ENCODE data around the gene PHACTR3. TPM values are rescaled to one million over a fixed set of nuclear protein-coding genes. Genes with fewer than 3 reads are reported as not detected.

PHACTR3 gene
- total RNA-seq, 1 experiment from 2014 or later = not detected

DNA sequence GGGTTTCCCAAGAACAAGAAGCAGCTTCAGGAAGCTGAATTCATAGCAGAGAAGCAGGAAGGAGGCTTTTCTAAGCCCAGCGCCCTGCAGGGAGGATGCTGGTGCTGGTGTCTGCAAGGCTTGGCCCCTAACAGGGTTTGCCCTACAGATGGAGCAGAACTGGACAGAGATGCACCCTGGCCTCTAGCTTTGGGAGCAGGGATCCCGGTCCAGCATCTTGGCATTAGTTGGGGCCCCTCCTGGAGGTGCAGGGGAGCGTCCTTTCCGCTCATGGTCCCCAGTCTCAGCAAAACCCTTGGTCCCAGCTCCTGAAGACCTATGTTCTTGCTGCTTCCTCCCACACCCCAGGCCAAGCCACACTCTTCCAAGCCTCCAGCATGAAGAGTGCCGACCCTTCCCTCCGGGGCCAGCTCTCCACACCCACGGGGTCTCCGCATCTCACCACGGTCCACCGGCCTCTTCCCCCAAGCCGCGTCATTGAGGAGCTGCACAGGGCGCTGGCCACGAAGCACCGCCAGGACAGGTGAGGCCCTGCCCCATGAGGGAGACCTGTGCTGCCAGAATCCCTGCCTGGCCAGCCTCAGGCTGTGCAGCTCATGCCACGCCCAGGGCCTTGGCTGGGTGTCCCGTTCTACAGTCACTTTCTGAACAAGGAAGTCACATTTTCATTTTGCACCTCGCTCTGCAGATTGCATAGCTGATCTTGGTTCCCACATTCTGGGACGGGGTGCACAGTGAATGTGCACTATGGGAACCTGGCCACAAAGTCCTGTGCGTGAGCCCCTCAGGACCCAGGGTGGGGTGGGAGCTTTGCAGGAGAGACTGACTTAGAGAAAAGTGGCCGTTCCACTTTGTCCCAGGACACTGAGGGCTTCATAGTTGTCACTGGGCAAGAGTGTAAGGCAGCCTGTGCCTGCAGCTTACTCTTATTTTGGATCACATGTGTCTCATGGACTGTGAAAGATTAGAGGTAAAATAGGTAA is 168.9 kb downstream of the PHACTR3 start:
- H3K27me3 ChIP-seq (ENCODE audit: insufficient read depth, low read length) = no peaks in the 10 kb centered on the region

More for the DNA sequence above, 168.9 kb downstream of the PHACTR3 start:
- H3K27ac ChIP-seq (ENCODE audit: low read depth, low read length) = no peak overlapping the region
- CTCF ChIA-PET = interaction anchor here (0.9 kb wide), 1 partner anchor 77 kb away, joined by 3 read pairs; no protein-coding TSS in a partner anchor
- RAD21 ChIA-PET (ENCODE audit: low non-redundant PET in 1 of 2, low total read pairs in 2 of 2, uncharacterized antibody in 2 of 2, unreplicated experiment in 2 of 2) = no interaction called here
- TF ChIP-seq JUND (IDR thresholded peaks at IDR 0.05) (no peak), FOSL1 (IDR thresholded peaks at IDR 0.05; ENCODE audit: low read depth) (no peak), ZFX (IDR thresholded peaks at IDR 0.05) (no peak), TCF7L2 (IDR thresholded peaks at IDR 0.05; ENCODE audit: borderline replicate concordance, extremely low read depth, insufficient read depth, insufficient read length) (no peak), CEBPB (IDR thresholded peaks at IDR 0.05; ENCODE audit: low read depth) (no peak), YY1 (IDR thresholded peaks at IDR 0.05; ENCODE audit: extremely low read depth, insufficient replicate concordance, low read depth, low read length) (no peak), SP1 (IDR thresholded peaks at IDR 0.05; ENCODE audit: low read depth) (no peak), ZNF274 (IDR thresholded peaks at IDR 0.05; ENCODE audit: low read depth, low read length) (no peak), SRF (IDR thresholded peaks at IDR 0.05; ENCODE audit: low read depth) (no peak), SIN3A (IDR thresholded peaks at IDR 0.05; ENCODE audit: low read depth) (no peak)
- TF ChIP-seq, protein P1, sequence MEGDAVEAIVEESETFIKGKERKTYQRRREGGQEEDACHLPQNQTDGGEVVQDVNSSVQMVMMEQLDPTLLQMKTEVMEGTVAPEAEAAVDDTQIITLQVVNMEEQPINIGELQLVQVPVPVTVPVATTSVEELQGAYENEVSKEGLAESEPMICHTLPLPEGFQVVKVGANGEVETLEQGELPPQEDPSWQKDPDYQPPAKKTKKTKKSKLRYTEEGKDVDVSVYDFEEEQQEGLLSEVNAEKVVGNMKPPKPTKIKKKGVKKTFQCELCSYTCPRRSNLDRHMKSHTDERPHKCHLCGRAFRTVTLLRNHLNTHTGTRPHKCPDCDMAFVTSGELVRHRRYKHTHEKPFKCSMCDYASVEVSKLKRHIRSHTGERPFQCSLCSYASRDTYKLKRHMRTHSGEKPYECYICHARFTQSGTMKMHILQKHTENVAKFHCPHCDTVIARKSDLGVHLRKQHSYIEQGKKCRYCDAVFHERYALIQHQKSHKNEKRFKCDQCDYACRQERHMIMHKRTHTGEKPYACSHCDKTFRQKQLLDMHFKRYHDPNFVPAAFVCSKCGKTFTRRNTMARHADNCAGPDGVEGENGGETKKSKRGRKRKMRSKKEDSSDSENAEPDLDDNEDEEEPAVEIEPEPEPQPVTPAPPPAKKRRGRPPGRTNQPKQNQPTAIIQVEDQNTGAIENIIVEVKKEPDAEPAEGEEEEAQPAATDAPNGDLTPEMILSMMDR (IDR thresholded peaks at IDR 0.05 in 2 of 3, conservative IDR thresholded peaks at IDR 0.05 in 1 of 3; ENCODE audit: borderline replicate concordance in 1 of 3, insufficient read depth in 1 of 3, low read depth in 2 of 3, low read length in 2 of 3) = no peak
- intact Hi-C loops (cut with micrococcal nuclease) = no loop called here
- no peak overlapping the region for H2AFZ ChIP-seq (ENCODE audit: low read depth, low read length, poor library complexity, severe bottlenecking)
- no peaks in the 10 kb centered on the region for H3K79me2 ChIP-seq (ENCODE audit: insufficient read depth, low read length)
- ATAC-seq (no peak), DNase-seq (ENCODE audit: low read depth, low spot score) (no peak)
- no peak overlapping the region for H3K4me3 ChIP-seq (replicated peaks in 1 of 2; ENCODE audit: low read depth in 1 of 2, low read length in 2 of 2)
- POLR2A ChIA-PET = no interaction called here
- no peak overlapping the region for H3K4me2 ChIP-seq (ENCODE audit: low read length)
- H3K9me2 ChIP-seq (ENCODE audit: insufficient read depth) = no peaks in the 10 kb centered on the region
- H3K9me3 ChIP-seq (ENCODE audit: control insufficient read depth in 1 of 2, insufficient read depth in 1 of 2, low read depth in 1 of 2, low read length in 2 of 2) = no peaks in the 10 kb centered on the region
- peaks cover 0 to 23% of the 10 kb centered on the region in 2 experiments; a peak in 3 of 4 replicates for H3K4me1 ChIP-seq (ENCODE audit: control insufficient read depth in 1 of 2, insufficient read depth in 2 of 2, low read length in 2 of 2)
- no peak overlapping the region for H3K9ac ChIP-seq (ENCODE audit: low read length)
- no peaks in the 10 kb centered on the region for H4K20me1 ChIP-seq (ENCODE audit: insufficient read depth)
- BruUV-seq (replicated peaks) = no TSS peak
- no peaks in the 10 kb centered on the region for H3K36me3 ChIP-seq (ENCODE audit: control insufficient read depth in 1 of 2, insufficient read depth in 2 of 2, low read length in 2 of 2)

Measured in HCT116 (cell line).